Anterior cingulate cortex (tissue), 58 donors: Measurements from ENCODE around the gene CPNE9.

Experiments used
- DNase-seq, 58 donors: peaks; one replicate each; lab custom pipeline; 2025; lab: John Stamatoyannopoulos, UW

Gene CPNE9

DNA sequence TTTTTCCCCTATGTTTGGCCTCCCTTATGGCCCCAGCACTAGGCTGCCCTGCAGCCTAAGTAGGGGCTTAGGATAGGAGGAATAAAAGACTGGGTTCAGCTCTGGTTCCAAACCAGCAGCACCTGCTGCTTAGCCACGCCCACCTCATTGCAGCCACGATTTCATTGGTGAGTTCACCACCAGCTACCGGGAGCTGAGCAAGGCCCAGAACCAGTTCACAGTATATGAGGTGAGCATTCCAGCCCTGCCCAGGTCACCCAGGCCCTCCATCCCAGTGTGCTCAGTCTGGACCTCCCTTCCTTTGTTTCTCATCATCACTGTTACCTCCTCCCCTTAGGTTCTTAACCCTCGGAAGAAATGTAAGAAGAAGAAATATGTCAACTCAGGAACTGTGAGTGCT lies 11.5 kb downstream of the CPNE9 start:
- DNase-seq, result no peak

DNA sequence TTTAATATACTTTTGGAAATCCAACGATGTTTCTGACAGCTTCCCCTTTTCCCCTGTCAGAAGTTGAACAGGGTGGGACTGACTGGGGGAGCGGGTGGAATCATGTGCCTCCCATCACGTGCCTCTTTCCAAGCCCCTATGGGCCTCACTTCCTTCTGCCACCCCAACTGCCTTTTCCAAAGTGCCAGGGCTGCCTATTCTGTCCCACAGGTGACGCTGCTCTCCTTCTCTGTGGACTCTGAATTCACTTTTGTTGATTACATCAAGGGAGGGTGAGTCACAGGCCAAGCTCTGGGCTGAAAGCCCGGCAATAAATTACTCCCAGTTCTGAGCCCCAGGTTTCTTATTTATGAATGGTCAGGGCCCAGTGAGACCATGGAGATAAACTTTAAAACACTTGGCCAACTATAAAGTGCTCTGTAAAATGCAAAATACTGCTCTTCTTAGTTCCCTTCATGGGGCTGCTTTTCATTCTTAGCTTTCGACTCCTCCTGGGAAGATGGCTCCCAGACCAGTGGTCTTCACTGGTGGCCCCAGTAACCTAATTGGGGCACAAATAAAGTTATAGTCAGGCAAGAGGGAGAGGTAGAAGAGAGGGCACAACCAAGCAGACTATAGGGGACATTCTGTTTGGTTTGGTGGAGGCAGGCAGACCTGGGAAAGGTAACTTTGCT lies 12.3 kb downstream of the CPNE9 start:
- DNase-seq, result peak in 33 of 58 donors; percentile 15 to 76 (median 42)

DNA sequence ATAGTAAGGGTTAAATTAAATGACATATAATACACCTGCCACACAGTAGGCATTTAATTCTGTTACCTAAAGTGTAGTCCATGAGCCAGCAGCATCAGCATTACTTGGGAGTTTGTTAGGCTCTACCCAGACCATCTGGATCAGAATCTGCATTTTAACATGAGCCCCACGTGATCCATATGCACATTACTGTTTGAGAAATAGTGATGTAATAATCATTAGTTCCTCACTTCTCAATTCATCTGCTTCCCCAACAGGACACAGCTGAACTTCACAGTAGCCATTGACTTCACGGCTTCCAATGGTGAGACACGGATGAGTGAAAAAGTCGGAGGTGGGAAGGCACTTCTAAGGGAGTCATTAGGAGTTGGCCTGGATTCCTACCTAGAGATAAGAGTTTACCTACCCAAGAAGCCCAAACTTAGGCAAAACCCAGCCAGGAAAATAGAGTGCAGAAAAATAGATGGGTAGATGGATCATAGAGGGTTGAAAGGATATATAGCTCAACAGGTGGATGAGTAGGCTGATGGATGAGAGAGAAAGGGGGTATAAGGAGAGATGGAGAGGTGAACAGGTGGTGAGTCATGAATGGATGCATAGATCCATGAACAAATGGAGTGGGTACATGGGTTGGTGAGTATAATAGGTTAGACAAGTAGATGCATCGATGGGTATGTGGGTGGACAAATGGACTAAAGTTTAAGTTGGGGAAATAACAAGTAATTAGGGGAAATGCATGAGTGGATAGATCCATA lies 13.3 kb downstream of the CPNE9 start:
- DNase-seq, result no peak

- no peak for DNase-seq
These were observed 13.9 kb downstream of the CPNE9 start for GRCh38 chr3:9717563-9717962.

DNA sequence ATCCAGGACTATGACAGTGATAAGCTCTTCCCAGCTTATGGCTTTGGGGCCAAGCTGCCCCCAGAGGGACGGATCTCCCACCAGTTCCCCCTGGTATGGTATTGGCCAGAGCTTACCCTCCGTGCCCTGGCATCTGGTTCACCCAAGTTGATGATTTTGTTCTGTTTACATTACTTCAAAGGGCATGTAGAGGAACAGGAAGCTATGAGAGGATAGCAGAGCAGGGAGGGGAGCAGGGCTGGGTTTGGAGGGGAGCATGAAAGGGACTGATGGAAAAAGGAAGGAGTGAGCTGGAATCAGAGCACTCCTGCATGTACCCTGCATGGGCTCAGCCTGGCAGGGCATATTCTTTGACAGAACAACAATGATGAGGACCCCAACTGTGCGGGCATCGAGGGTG lies 14.5 kb downstream of the CPNE9 start:
- DNase-seq, result no peak

GRCh38 chr3:9721015-9721699 lies 17.5 kb downstream of the CPNE9 start:
- no peak for DNase-seq

DNA sequence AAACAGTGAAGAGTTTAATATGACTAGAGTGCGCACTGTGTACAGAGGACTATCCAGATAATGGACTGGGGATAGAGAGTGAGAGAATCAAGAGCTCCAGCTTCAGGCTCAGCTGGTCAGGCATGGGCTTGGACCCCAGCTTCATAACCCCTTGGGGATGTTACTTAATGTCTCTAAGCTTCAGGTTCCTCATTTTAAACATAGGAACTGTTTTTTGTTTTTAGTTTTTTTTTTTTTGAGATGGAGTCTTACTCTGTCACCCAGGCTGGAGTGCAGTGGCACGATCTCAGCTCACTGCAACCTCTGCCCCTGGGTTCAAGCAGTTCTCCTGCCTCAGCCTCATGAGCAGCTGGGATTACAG lies 18.0 kb downstream of the CPNE9 start:
- no peak for DNase-seq

DNA sequence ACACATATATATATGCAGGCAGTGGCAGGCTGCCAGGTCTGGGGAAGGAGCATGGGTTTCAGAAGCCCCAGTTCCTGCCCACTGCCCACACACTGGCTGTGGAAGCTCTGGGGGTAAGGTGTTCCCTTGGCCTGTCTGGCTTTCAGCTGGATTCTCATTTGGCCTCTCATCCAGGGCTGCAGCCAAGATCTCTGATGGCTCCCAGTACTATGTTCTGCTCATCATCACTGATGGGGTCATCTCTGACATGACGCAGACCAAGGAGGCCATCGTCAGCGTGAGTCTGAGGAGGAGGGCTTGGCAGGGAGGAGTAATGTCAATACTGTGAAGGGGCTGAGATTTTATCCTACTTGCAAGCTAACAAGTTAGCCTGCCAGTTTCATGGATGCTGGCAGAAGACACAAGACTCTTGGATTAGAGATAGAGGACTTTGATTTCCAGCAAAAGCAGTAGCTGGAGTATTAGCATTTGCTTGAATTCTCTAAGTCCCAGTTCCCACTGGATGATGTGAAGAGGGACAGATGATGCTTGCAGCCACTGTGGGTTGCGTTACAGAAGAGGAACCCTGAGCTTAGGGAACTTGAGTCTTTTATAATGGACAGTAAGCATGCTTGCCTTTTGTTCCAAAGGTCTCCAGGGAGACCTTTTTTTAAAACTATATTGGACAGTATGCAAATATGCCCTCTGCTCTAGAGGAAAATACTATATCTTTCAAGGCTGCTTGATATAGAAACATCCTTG lies 22.3 kb downstream of the CPNE9 start:
- no peak for DNase-seq

DNA sequence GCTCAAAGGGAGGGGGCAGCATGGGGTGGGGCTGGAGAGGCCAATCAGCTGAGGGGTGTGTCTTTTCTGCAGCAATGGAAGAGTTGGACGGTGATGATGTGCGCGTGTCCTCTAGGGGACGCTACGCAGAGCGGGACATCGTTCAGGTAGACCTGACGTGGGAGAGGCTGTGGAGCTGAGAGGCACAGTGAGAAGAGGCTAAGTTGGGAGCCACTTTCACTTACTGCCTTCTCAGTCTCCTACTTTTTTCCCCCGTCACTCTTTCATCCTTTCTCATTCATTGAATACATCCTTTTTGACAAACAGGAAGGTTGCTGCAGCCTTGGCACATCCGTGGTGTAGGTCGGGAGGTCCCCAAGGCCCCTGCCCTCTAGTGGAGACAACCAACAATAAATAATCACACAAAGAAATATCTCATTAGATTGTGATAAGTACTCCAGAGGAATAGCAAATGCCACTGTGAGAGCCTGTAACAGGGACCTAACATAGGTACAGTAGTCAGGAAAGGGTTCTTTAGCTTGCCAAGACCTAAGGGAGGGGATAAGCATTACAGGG lies 23.5 kb downstream of the CPNE9 start:
- DNase-seq, result no peak

GRCh38 chr3:9727743-9728142 lies 24.1 kb downstream of the CPNE9 start:
- no peak for DNase-seq

GRCh38 chr3:9729419-9729818 lies 25.8 kb downstream of the CPNE9 start:
- DNase-seq, result no peak

DNA sequence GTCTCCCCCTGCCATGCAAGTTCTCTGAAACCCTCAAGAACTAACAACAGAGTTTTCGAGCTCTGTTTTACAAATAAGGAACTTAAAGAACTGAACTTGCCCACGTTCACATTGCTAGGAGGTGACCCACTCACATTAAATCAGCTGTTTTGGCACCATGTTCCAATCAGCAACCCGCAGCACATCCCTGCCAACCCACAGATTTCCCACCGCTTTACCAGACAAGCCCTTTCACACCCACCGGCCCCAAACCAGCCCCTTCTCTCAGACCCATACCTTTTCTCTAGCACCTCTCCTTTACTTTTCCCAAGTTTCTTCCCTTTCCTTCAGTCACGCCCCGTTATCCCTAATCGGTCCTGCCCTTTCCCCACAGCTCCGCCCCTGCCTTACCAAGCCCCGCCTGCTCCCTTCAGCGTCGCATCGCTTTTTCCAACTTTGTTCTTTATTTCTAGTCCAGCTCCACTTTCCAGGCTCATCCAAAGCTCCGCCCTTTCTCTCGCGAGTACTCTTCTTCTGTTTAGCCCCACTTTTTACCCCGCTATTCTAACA lies 27.1 kb downstream of the CPNE9 start:
- DNase-seq, result peak in 2 of 58 donors; percentile 75 to 87

- DNase-seq, result peak; percentile 78 to 100 (median 99)
These were observed 27.8 kb downstream of the CPNE9 start, which contains the start of gene BRPF1 for GRCh38 chr3:9731206-9732079. BRPF1 (plus strand) TSS chr3:9731735; CDS start chr3:9734141, 2,406 bp downstream.

DNA sequence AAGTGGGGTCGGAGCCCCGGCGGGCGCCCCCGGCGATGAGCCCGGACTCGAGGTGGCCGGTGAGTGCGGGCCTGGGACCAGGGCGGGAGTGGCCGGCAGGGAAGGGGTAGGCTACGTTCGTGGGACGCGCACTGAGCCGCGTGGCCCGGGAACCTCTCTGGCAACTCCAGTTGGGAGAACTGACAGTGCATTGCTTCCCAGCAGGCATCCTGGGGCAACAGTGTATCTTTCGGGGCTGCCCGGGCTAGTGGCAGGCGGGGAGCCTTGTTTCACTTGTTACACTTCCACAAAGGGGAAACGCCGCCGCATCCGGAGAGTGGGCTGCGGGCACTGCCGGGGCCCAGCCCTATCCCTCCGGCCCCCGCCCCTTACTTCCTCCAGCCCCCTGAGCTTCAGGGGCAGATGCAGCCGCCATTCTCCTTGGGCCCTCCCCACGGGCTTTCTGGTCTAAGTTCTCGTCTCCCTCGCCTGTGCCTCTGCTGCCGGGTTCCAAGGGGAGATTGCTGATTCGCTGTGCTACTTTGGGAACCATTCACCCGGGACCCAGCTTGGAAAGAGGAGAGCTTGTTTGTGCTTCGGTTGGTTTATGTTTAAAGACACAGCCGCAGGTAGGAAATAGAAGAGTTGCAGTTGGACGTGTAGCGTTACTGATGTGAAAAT lies 28.6 kb downstream of the CPNE9 start:
- DNase-seq, result peak in 1 of 58 donors; percentile 41

GRCh38 chr3:9732740-9733115 lies 29.1 kb downstream of the CPNE9 start:
- DNase-seq, result no peak

GRCh38 chr3:9736831-9737230 lies 33.2 kb downstream of the CPNE9 start:
- peak in 13 of 58 donors; percentile 11 to 67 (median 31) for DNase-seq

GRCh38 chr3:9739181-9739580 lies 35.5 kb downstream of the CPNE9 start:
- DNase-seq, result no peak

DNA sequence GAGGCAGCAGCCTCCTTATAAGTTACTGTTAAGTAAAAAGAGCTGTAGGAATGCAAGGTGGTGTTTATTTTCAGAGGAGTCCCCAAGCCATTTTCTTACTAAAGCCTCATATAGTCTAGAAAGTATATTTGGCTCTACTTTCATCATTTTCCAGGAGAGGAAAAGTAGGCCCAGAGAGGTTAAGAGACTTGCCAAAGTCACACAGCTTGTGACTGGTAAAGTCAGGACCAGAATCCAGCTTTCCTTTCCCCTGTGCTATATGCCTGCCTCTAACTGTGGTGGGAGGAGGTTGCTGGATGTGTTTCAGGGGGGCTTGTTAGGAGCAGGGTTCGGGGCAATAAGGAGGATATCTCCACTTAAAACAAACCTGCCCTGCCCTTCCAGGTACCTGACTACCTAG lies 38.9 kb downstream of the CPNE9 start:
- DNase-seq, result no peak

GRCh38 chr3:9743548-9743947 lies 39.9 kb downstream of the CPNE9 start:
- no peak for DNase-seq
